Astrocyte of the cerebellum (primary cell): ENCODE measurements around the gene CHI3L2.

Source experiments
- DNase-seq: peaks from one replicate; pipeline ENCODE4 v3.0.0-alpha.2; 2011; ENCODE audit warnings: low read depth
- H3K4me3 ChIP-seq: 2 replicates; pipeline ENCODE4 v1.5.1; 2011; ENCODE audit warnings: mild to moderate bottlenecking, low read depth, low read length, moderate library complexity
- in situ Hi-C: cut with HindIII; loops from 2 replicates; pipeline ENCODE4 v1.10.0; 2017; ENCODE audit warnings: low sequenced_read_pairs
- TF ChIP-seq, protein P1 (sequence below): IDR thresholded peaks from 2 replicates; pipeline ENCODE4 v1.5.1; 2012; ENCODE audit warnings: low read length, low read depth, moderate library complexity, mild to moderate bottlenecking; ENCODE audit errors: missing control alignments

CHI3L2 gene

DNA sequence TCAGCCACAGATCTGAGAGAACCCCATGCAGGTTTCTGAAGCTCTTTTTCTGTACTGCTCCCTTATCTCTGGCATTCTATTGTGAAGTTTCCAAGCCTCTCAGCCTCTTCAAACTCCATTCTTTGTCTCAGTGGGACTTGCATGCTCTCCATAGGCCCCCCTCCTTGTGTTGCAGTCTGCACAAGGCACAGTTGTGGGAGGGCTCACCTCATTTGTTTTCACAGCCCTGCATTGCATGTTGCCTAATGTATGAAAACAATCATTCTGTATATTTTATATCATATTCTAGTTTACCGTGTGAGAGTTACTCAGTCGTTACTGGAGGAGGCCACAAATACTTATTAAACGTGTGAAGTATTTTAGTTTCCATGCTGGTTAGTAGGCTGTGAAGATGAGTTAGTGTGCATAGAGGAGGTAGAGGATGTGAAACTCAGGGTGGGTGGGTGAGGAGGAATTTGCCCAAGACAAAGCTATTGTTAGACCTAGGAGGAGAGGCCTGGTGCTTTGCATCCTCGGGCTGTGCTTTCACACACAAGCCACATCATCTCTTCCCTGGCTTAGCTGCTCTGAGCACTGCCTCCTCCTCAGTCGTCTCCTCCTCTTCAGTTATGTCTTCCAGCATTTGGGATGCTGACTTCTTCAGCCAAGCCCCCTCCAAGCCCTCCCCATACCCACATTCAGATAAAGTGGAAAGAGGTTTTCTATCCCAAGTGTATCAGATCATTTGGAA, 7.8 kb upstream of the CHI3L2 start:
- TF ChIP-seq, protein P1, sequence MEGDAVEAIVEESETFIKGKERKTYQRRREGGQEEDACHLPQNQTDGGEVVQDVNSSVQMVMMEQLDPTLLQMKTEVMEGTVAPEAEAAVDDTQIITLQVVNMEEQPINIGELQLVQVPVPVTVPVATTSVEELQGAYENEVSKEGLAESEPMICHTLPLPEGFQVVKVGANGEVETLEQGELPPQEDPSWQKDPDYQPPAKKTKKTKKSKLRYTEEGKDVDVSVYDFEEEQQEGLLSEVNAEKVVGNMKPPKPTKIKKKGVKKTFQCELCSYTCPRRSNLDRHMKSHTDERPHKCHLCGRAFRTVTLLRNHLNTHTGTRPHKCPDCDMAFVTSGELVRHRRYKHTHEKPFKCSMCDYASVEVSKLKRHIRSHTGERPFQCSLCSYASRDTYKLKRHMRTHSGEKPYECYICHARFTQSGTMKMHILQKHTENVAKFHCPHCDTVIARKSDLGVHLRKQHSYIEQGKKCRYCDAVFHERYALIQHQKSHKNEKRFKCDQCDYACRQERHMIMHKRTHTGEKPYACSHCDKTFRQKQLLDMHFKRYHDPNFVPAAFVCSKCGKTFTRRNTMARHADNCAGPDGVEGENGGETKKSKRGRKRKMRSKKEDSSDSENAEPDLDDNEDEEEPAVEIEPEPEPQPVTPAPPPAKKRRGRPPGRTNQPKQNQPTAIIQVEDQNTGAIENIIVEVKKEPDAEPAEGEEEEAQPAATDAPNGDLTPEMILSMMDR = no peak
- in situ Hi-C loops = loop anchor here (25.0 kb wide), 1 partner anchor 543 kb away; the partner anchor contains the start of gene DDX20
- no peak overlapping the region for H3K4me3 ChIP-seq
- DNase-seq = no peak

DNA sequence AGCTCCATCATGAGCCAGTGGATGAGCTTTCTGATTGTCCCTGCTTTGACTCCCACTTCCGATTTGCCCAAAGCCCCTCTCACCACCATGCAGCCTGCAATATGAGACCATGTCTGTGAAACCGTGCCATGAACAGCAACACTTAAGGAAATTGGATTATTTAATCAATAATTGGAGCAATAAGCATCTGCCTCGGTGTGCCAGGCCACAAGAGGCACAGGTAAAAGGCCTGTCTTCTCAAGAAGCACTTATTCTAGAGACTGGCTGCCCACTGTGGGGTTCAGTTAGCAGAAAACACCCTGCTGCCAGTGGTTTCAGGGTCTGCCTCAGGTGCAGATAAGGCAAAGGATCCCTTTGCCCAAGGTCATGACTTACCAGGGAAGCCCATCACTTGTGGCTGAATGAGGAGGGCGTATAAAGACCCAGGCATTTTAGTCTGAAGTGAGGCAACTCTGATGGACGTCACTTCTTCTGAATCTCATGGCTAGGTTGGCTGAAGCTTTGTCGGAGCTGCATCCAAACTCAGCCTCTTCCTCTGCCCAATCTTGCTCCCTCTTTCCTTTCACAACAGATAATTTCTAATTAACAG, 7.1 kb upstream of the CHI3L2 start:
- H3K4me3 ChIP-seq = no peak overlapping the region
- DNase-seq = no peak
- TF ChIP-seq, protein P1 = no peak
- in situ Hi-C loops = loop anchor here (25.0 kb wide), 1 partner anchor 542 kb away; the partner anchor contains the start of gene DDX20

DNA sequence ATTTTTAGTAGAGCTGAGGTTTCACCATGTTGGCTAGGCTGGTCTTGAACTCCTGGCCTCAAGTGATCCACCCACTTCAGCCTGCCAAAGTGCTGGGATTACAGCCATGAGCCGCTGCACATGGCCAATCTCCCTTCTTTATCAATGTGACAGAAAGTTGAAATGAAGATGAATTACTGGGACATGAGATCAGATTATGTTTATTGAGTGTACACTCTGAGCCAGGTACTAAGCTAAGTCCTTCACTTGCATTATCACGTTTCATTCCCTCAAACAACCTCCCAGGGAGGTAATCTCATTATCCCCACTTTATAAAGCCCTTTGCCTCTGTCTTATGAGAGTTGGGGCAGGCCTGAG, 6.3 kb upstream of the CHI3L2 start:
- in situ Hi-C loops = loop anchor here (25.0 kb wide), 1 partner anchor 541 kb away; the partner anchor contains the start of gene DDX20
- TF ChIP-seq, protein P1 = no peak
- H3K4me3 ChIP-seq = no peak overlapping the region
- DNase-seq = no peak

DNA sequence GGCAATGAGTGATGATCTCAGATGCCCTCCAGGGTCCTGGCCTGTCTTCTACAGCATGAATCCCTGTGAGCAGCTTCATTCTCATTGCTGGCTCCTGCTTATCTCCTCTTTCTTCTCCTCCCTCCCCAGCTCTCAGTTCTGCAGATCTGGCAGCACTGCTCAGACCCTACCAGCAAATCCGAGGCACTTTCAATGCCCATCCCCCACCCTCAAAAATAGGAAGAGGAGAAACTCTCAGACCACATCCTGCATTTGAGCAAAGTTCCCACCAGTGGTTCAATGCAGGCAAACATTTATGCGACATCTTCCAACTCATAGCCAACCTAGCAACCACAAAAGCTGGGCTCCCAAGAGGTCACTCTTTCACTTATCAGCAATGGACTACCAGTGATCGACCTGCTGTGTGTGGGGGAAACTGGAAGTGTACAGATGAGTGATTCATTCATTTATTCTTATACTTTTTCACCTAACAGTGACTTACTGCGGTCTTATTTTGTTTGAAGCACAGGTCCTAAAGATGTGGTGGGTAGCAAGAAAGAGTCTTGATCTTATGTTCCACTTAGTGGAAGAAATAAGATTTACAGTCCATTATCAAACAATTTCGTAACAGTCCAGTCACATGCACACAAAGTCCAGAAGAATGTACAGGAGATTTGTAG, 5.8 kb upstream of the CHI3L2 start:
- in situ Hi-C loops = loop anchor here (25.0 kb wide), 1 partner anchor 541 kb away; the partner anchor contains the start of gene DDX20
- DNase-seq = no peak
- TF ChIP-seq, protein P1 = no peak
- no peak overlapping the region for H3K4me3 ChIP-seq

DNA sequence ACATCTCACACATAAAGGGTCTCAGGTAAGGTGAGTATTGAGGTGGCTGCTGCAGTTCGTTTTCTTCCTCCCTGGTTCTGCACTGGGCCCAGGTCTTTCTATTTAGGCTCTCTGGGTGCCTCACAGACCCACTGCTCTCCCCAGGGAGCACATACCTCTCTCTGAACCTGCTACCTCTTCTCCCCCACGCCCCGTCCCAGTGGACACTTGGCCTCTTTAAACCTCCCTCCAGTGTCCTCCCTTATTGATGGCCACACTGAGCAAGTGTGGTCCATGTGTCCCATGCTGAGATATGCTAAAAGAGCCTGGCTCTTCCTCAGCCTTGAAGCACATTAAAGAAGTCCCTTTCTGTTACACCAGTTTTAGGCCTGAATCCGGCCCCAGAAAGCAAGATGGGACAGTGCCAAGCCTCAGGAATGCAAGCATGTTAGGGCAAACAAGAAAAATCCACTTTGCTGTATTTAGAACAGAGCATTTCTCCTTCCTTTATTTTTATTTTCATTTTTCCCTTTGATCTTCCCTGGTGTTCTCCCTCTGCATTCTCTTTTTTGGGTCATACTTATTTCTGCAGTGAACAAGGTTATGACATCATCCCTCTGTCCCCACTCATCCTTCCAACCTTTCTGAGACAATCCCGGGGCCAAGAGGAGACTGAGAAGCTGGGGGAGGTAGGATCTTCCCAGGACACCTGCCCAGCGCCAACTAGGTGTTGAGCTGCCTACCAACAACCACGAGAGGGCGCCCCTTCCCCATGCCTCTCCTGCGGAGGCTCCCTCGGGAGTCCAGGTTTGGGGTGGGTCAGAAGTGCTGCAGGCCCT, 5.0 kb upstream of the CHI3L2 start:
- H3K4me3 ChIP-seq = no peak overlapping the region
- in situ Hi-C loops = loop anchor here (25.0 kb wide), 1 partner anchor 540 kb away; the partner anchor contains the start of gene DDX20
- DNase-seq = peak; percentile 24
- TF ChIP-seq, protein P1 = peak; percentile 97
